ENCODE data around the gene PLA2G10. TPM values are rescaled to one million over a fixed set of nuclear protein-coding genes. Genes with fewer than 3 reads are reported as not detected.
"Not testable (repeated sequence)": the region's sequence is repeated elsewhere in the genome, so short reads cannot be mapped to it uniquely, and the experiment has no call there.

Gene PLA2G10, protein sequence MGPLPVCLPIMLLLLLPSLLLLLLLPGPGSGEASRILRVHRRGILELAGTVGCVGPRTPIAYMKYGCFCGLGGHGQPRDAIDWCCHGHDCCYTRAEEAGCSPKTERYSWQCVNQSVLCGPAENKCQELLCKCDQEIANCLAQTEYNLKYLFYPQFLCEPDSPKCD
- not detected in 2 replicates for total RNA-seq (2014; rRNA removed; shearing (Covaris generic); ENCODE audit: low replicate concordance)

GRCh38 chr16:14694129-14694528 lies at the start of gene PLA2G10:
Gene PLA2G10, minus strand, starts transcription at chr16:14694308. Its CDS starts 79 bp downstream, at chr16:14694229.
- not testable (repeated sequence) for H3K4me1 ChIP-seq (ENCODE audit: low read length); H3K4me2 ChIP-seq (ENCODE audit: low read depth, low read length, poor library complexity, severe bottlenecking); H3K27ac ChIP-seq (ENCODE audit: low read length); H3K27me3 ChIP-seq (ENCODE audit: low read length); H3K9me3 ChIP-seq (ENCODE audit: low read length); H3K79me2 ChIP-seq (ENCODE audit: low read length); H3K9me2 ChIP-seq (replicated peaks; ENCODE audit: insufficient read depth, low read length); H4K20me1 ChIP-seq (ENCODE audit: insufficient read depth, low read depth, low read length); H3K4me3 ChIP-seq (ENCODE audit: low read length); H2AFZ ChIP-seq (ENCODE audit: low read length); H3K9ac ChIP-seq (ENCODE audit: low read length); H3K36me3 ChIP-seq (ENCODE audit: insufficient read depth, low read length); DNase-seq

- not testable (repeated sequence) for H3K4me3 ChIP-seq (ENCODE audit: low read length); H3K9me2 ChIP-seq (replicated peaks; ENCODE audit: insufficient read depth, low read length); H2AFZ ChIP-seq (ENCODE audit: low read length); H3K4me2 ChIP-seq (ENCODE audit: low read depth, low read length, poor library complexity, severe bottlenecking); H3K4me1 ChIP-seq (ENCODE audit: low read length); H3K36me3 ChIP-seq (ENCODE audit: insufficient read depth, low read length); DNase-seq; H3K27me3 ChIP-seq (ENCODE audit: low read length); H3K9me3 ChIP-seq (ENCODE audit: low read length); H3K9ac ChIP-seq (ENCODE audit: low read length); H3K79me2 ChIP-seq (ENCODE audit: low read length); H3K27ac ChIP-seq (ENCODE audit: low read length); H4K20me1 ChIP-seq (ENCODE audit: insufficient read depth, low read depth, low read length)
Measured at GRCh38 chr16:14742273-14743128, 48.4 kb upstream of the PLA2G10 start, which contains the start of gene NPIPA2. Gene NPIPA2, plus strand, starts transcription at chr16:14742533. Its CDS starts 5,533 bp downstream, at chr16:14748066.

GRCh38 chr16:14741794-14742193 lies 47.7 kb upstream of the PLA2G10 start:
- not testable (repeated sequence) for DNase-seq; H3K79me2 ChIP-seq (ENCODE audit: low read length); H3K9me3 ChIP-seq (ENCODE audit: low read length); H3K27ac ChIP-seq (ENCODE audit: low read length); H3K9me2 ChIP-seq (replicated peaks; ENCODE audit: insufficient read depth, low read length); H3K4me2 ChIP-seq (ENCODE audit: low read depth, low read length, poor library complexity, severe bottlenecking); H3K4me1 ChIP-seq (ENCODE audit: low read length); H3K27me3 ChIP-seq (ENCODE audit: low read length); H3K36me3 ChIP-seq (ENCODE audit: insufficient read depth, low read length); H4K20me1 ChIP-seq (ENCODE audit: insufficient read depth, low read depth, low read length); H2AFZ ChIP-seq (ENCODE audit: low read length); H3K9ac ChIP-seq (ENCODE audit: low read length); H3K4me3 ChIP-seq (ENCODE audit: low read length)

GRCh38 chr16:14740832-14741385 lies 46.8 kb upstream of the PLA2G10 start:
- H4K20me1 ChIP-seq (ENCODE audit: insufficient read depth, low read depth, low read length); H3K4me3 ChIP-seq (ENCODE audit: low read length); H2AFZ ChIP-seq (ENCODE audit: low read length); H3K9ac ChIP-seq (ENCODE audit: low read length); H3K9me2 ChIP-seq (replicated peaks; ENCODE audit: insufficient read depth, low read length); H3K27me3 ChIP-seq (ENCODE audit: low read length); H3K9me3 ChIP-seq (ENCODE audit: low read length); DNase-seq; H3K4me2 ChIP-seq (ENCODE audit: low read depth, low read length, poor library complexity, severe bottlenecking); H3K27ac ChIP-seq (ENCODE audit: low read length); H3K36me3 ChIP-seq (ENCODE audit: insufficient read depth, low read length); H3K79me2 ChIP-seq (ENCODE audit: low read length); H3K4me1 ChIP-seq (ENCODE audit: low read length): not testable (repeated sequence)

DNA sequence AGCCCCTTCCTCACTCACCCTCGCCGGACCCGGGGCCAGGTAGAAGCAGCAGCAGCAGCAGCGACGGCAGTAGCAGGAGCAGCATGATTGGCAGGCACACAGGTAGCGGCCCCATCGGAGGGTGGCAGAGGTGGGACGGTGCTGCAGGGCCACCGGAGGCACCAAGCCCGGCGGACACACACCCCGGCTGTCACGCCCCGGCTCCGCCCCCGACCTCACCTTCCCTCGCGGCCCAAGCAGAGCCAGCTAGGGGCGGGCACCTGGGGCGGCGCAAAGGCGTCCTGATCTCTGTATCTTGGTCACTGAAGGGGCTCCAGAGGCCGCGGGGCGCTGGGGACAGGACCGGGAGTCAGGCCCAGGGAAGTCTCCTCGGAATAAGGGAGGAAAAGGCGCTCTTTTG lies 39.1 kb upstream of the PLA2G10 start:
- not testable (repeated sequence) for H3K27me3 ChIP-seq (ENCODE audit: low read length); H3K27ac ChIP-seq (ENCODE audit: low read length); H3K4me1 ChIP-seq (ENCODE audit: low read length); H3K9me3 ChIP-seq (ENCODE audit: low read length); H3K4me3 ChIP-seq (ENCODE audit: low read length); H3K36me3 ChIP-seq (ENCODE audit: insufficient read depth, low read length); H3K79me2 ChIP-seq (ENCODE audit: low read length); DNase-seq; H3K4me2 ChIP-seq (ENCODE audit: low read depth, low read length, poor library complexity, severe bottlenecking); H4K20me1 ChIP-seq (ENCODE audit: insufficient read depth, low read depth, low read length); H3K9ac ChIP-seq (ENCODE audit: low read length); H2AFZ ChIP-seq (ENCODE audit: low read length); H3K9me2 ChIP-seq (replicated peaks; ENCODE audit: insufficient read depth, low read length)

- not testable (repeated sequence) for H3K4me3 ChIP-seq (ENCODE audit: low read length); H3K4me2 ChIP-seq (ENCODE audit: low read depth, low read length, poor library complexity, severe bottlenecking); H2AFZ ChIP-seq (ENCODE audit: low read length)
Measured at GRCh38 chr16:14703156-14704011, 9.3 kb upstream of the PLA2G10 start, which contains the start of gene NPIPA3. Gene NPIPA3, plus strand, starts transcription at chr16:14703411. Its CDS starts 5,533 bp downstream, at chr16:14708944.

GRCh38 chr16:14702672-14703071 lies 8.6 kb upstream of the PLA2G10 start:
- not testable (repeated sequence) for H3K79me2 ChIP-seq (ENCODE audit: low read length); H3K9me3 ChIP-seq (ENCODE audit: low read length); H4K20me1 ChIP-seq (ENCODE audit: insufficient read depth, low read depth, low read length); H3K27ac ChIP-seq (ENCODE audit: low read length); H2AFZ ChIP-seq (ENCODE audit: low read length); H3K9me2 ChIP-seq (replicated peaks; ENCODE audit: insufficient read depth, low read length); H3K4me1 ChIP-seq (ENCODE audit: low read length); H3K36me3 ChIP-seq (ENCODE audit: insufficient read depth, low read length); DNase-seq; H3K9ac ChIP-seq (ENCODE audit: low read length); H3K4me2 ChIP-seq (ENCODE audit: low read depth, low read length, poor library complexity, severe bottlenecking); H3K27me3 ChIP-seq (ENCODE audit: low read length); H3K4me3 ChIP-seq (ENCODE audit: low read length)

More at GRCh38 chr16:14703156-14704011, 9.3 kb upstream of the PLA2G10 start, which contains the start of gene NPIPA3:
- not testable (repeated sequence) for H3K9me2 ChIP-seq (replicated peaks; ENCODE audit: insufficient read depth, low read length); H3K27me3 ChIP-seq (ENCODE audit: low read length); H3K27ac ChIP-seq (ENCODE audit: low read length); H3K9me3 ChIP-seq (ENCODE audit: low read length); H3K4me1 ChIP-seq (ENCODE audit: low read length); H3K36me3 ChIP-seq (ENCODE audit: insufficient read depth, low read length); DNase-seq; H3K79me2 ChIP-seq (ENCODE audit: low read length); H4K20me1 ChIP-seq (ENCODE audit: insufficient read depth, low read depth, low read length); H3K9ac ChIP-seq (ENCODE audit: low read length)

- not testable (repeated sequence) for H3K9ac ChIP-seq (ENCODE audit: low read length); H3K4me1 ChIP-seq (ENCODE audit: low read length); H3K79me2 ChIP-seq (ENCODE audit: low read length); H3K9me2 ChIP-seq (replicated peaks; ENCODE audit: insufficient read depth, low read length); H2AFZ ChIP-seq (ENCODE audit: low read length); H4K20me1 ChIP-seq (ENCODE audit: insufficient read depth, low read depth, low read length); H3K4me3 ChIP-seq (ENCODE audit: low read length); H3K4me2 ChIP-seq (ENCODE audit: low read depth, low read length, poor library complexity, severe bottlenecking); DNase-seq; H3K9me3 ChIP-seq (ENCODE audit: low read length); H3K36me3 ChIP-seq (ENCODE audit: insufficient read depth, low read length); H3K27me3 ChIP-seq (ENCODE audit: low read length); H3K27ac ChIP-seq (ENCODE audit: low read length)
Measured at GRCh38 chr16:14701859-14702258, 7.8 kb upstream of the PLA2G10 start.

All from Karpas-422 (cell line).